Measurements from ENCODE around the gene ANKS4B. TPM values are rescaled to one million over a fixed set of nuclear protein-coding genes. Genes with fewer than 3 reads are reported as not detected.

Gene ANKS4B
- total and polyA plus RNA-seq, 2 experiments from 2014 or later, result not detected

DNA sequence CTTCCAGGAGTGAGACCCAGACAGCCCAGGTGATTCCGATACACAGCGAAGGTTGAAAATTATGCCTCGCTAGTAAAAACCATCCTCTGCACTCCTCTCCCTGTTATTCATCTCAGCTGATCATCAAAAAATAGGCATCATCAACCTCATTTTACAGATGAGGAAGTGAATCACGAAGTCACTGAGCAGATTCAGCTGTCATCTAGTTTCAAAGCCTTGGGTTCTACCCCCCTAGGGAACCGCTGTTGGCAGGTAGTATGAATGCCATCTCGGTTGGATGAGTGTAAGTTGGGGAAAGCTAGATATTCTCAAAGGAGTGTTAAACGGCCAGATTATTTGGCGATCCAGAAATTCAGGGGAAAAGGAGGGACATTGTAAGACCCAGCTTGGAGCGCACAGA, 42.6 kb downstream of the ANKS4B start:
- WGBS, 2 experiments (ENCODE audit: low coverage in 1 of 2, low lambda C conversion rate in 2 of 2, missing lambda C conversion rate in 2 of 2), result 74 to 80% methylated on average over 9 of the region's 9 CpGs
- no peak for DNase-seq
- H3K27ac ChIP-seq, result no peak overlapping the region
- no peaks in the 10 kb centered on the region for H3K9me3 ChIP-seq (ENCODE audit: low read depth)
- no peaks in the 10 kb centered on the region for H3K79me2 ChIP-seq (ENCODE audit: insufficient read depth)
- TF ChIP-seq EZH2phosphoT487 (IDR thresholded peaks at IDR 0.05; ENCODE audit: insufficient read depth, low read depth) (no peak), EZH2 (IDR thresholded peaks at IDR 0.05; ENCODE audit: insufficient read depth, poor library complexity, severe bottlenecking) (no peak)
- H3K4me2 ChIP-seq (ENCODE audit: unreplicated experiment), result no peak overlapping the region
- no peaks in the 10 kb centered on the region for H3K36me3 ChIP-seq (ENCODE audit: low read depth)
- in situ Hi-C loops (cut with MboI), result no loop called here
- H3K9me2 ChIP-seq (ENCODE audit: insufficient read depth), result no peaks in the 10 kb centered on the region
- H3K4me3 ChIP-seq, result no peak overlapping the region
- no peaks in the 10 kb centered on the region for H3K4me1 ChIP-seq (ENCODE audit: insufficient read depth)
- H4K20me1 ChIP-seq (ENCODE audit: insufficient read depth), result no peaks in the 10 kb centered on the region
- peaks cover 52% of the 10 kb centered on the region for H3K27me3 ChIP-seq (replicated peaks; ENCODE audit: insufficient read depth)
- no peak overlapping the region for H2AFZ ChIP-seq
- H3K9ac ChIP-seq, result no peak overlapping the region
- H3F3A ChIP-seq (ENCODE audit: insufficient read depth), result no peaks in the 10 kb centered on the region; the same call in 1 of the 2 replicates

DNA sequence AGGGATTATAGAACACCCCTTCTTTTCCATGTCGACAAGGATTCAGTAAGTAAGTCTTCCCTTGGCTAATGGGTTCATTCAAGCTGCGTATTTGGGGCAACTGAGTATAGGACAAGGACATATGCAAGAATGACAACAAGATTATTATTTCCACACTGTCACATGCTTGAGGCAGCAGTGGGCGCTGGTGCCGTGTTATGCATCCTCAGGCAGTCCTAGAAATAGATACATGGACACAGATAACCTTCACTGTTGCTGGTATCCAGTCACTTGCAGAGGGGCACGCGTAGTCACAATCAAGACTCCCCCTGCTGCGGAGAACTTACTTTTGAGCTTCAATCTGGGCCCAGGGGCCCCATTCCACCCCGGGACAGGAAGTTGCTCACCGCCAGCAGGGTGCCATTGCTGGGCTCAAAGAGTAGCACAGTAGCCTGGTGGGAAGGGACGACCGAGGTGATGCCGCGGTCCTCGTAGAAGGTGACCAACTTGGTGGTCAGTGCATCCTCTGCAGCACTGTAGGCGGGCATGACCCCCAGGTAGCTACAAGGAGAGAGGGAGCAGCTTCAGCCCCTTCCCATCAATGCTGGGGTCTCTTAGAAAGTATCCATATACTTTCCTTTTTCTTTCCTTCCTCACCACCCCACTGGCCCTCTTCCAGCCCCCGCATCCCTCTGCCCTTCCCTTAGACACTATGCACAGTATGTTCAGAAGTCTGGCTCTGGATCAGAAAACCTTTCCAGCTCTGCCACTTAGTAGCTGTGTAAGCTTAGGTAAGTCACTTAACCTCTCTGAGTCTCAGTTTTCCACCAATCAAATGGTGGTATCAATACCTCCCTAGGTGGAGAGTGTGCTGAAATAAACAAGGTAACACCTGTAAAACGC, 43.8 kb downstream of the ANKS4B start:
- Histone ChIP-seq H3K79me2 (ENCODE audit: insufficient read depth) (no peaks in the 10 kb centered on the region), H4K20me1 (ENCODE audit: insufficient read depth) (no peaks in the 10 kb centered on the region), H3K9ac (no peak overlapping the region), H3K27ac (no peak overlapping the region), H3K4me1 (ENCODE audit: insufficient read depth) (no peaks in the 10 kb centered on the region), H2AFZ (no peak overlapping the region), H3K9me3 (ENCODE audit: low read depth) (no peaks in the 10 kb centered on the region), H3F3A (ENCODE audit: insufficient read depth) (no peaks in the 10 kb centered on the region; the same call in 1 of the 2 replicates), H3K9me2 (ENCODE audit: insufficient read depth) (no peaks in the 10 kb centered on the region), H3K36me3 (ENCODE audit: low read depth) (no peaks in the 10 kb centered on the region), H3K4me2 (ENCODE audit: unreplicated experiment) (no peak overlapping the region), H3K4me3 (no peak overlapping the region), H3K27me3 (replicated peaks; ENCODE audit: insufficient read depth) (peaks cover 48% of the 10 kb centered on the region)
- no peak for DNase-seq
- 78 to 79% methylated on average over 17 of the region's 17 CpGs for WGBS, 2 experiments (ENCODE audit: low coverage in 1 of 2, low lambda C conversion rate in 2 of 2, missing lambda C conversion rate in 2 of 2)
- in situ Hi-C loops (cut with MboI), result no loop called here
- TF ChIP-seq EZH2phosphoT487 (IDR thresholded peaks at IDR 0.05; ENCODE audit: insufficient read depth, low read depth), result no peak
- no peak for TF ChIP-seq EZH2 (IDR thresholded peaks at IDR 0.05; ENCODE audit: insufficient read depth, poor library complexity, severe bottlenecking)

DNA sequence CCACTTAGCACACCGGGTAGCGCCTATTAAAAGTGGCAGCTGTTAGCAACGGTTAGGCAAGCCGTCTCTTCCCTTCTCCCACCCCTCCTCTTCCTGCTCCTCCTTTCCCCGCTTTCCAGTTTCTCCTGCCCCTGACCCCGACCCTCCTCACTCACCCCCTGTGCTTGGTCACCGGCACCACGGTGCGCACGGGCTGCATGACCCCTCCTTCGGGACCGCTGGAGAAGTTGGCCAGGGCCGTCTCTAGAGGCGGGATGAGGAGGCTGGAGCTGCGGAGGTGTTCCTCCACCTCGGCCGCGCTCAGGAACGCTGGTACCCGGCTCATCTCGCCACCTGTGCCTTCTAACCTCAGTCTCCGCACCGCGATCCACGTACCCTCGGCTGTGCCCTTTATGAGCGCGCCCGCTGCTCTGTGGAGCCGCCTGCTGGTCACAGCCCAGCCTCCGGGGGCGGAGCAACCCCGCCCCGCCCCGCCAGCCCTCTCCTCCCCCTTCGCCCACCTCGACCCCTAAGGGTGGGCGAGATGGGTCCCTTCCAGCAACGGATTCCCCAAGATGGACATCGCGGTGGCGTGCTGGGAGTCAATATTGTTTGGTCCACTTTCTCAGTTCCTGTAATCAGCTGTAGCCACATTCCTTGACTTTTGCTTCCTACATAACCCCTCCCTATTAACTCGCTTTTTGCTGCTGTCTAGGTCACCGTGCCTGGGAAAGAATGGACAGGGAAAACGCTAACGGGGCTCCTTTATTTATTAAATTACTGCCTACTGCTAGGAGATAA, 44.6 kb downstream of the ANKS4B start, which contains the start of gene CRYM:
TSS of gene CRYM (minus strand) at position 364 of the 780 bp plus-strand sequence. CDS start at position 325, 39 bp downstream.
- Histone ChIP-seq H3K27ac (no peak within 1 kb of the TSS), H3K9me3 (ENCODE audit: low read depth) (no peaks in the 10 kb centered on the region), H3K4me3 (peak within 1 kb of the TSS; percentile 57), H4K20me1 (ENCODE audit: insufficient read depth) (no peaks in the 10 kb centered on the region), H3K9ac (no peak within 1 kb of the TSS), H2AFZ (peak within 1 kb of the TSS; percentile 72), H3K27me3 (replicated peaks; ENCODE audit: insufficient read depth) (peaks cover 46% of the 10 kb centered on the region), H3F3A (ENCODE audit: insufficient read depth) (no peaks in the 10 kb centered on the region; the same call in 1 of the 2 replicates), H3K79me2 (ENCODE audit: insufficient read depth) (no peaks in the 10 kb centered on the region), H3K36me3 (ENCODE audit: low read depth) (no peaks in the 10 kb centered on the region), H3K4me1 (ENCODE audit: insufficient read depth) (no peaks in the 10 kb centered on the region), H3K4me2 (ENCODE audit: unreplicated experiment) (peak within 1 kb of the TSS; percentile 54), H3K9me2 (ENCODE audit: insufficient read depth) (no peaks in the 10 kb centered on the region)
- DNase-seq, result peak; percentile 68
- no peak for TF ChIP-seq EZH2phosphoT487 (IDR thresholded peaks at IDR 0.05; ENCODE audit: insufficient read depth, low read depth)
- TF ChIP-seq EZH2 (IDR thresholded peaks at IDR 0.05; ENCODE audit: insufficient read depth, poor library complexity, severe bottlenecking), result peak; percentile 63
- WGBS, 2 experiments (ENCODE audit: low coverage in 1 of 2, low lambda C conversion rate in 2 of 2, missing lambda C conversion rate in 2 of 2), result 4 to 5% methylated on average over 30 to 44 of the region's 46 CpGs
- in situ Hi-C loops (cut with MboI), result no loop called here

DNA sequence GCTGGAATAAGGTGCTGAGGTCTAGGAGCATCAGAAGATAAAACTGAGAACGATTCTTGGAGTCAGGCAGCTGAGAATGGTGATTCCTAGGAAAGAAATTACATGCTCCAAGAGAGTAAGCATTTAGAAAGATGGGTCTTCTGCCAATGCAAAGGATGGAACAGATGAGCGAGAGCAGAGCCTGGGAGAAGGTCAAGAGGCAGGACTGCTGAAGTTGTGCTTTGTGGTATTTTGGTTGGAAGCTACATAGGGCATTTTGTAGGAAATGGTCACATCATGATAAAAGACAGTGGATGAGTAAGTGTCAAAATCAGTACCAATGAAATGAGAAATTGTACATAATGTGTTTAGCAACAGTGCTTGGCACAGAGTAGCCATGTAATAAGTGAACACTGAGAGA, 46.0 kb downstream of the ANKS4B start:
- peaks cover 45% of the 10 kb centered on the region for H3K27me3 ChIP-seq (replicated peaks; ENCODE audit: insufficient read depth)
- peak; percentile 36 for DNase-seq
- no peaks in the 10 kb centered on the region for H3K36me3 ChIP-seq (ENCODE audit: low read depth)
- H4K20me1 ChIP-seq (ENCODE audit: insufficient read depth), result no peaks in the 10 kb centered on the region
- in situ Hi-C loops (cut with MboI), result no loop called here
- 0 to 8% methylated on average over 2 of the region's 2 CpGs for WGBS, 2 experiments (ENCODE audit: low coverage in 1 of 2, low lambda C conversion rate in 2 of 2, missing lambda C conversion rate in 2 of 2)
- TF ChIP-seq EZH2 (IDR thresholded peaks at IDR 0.05; ENCODE audit: insufficient read depth, poor library complexity, severe bottlenecking), result no peak
- TF ChIP-seq EZH2phosphoT487 (IDR thresholded peaks at IDR 0.05; ENCODE audit: insufficient read depth, low read depth), result no peak
- no peak overlapping the region for H3K9ac ChIP-seq
- H3K4me1 ChIP-seq (ENCODE audit: insufficient read depth), result no peaks in the 10 kb centered on the region
- no peak overlapping the region for H3K4me2 ChIP-seq (ENCODE audit: unreplicated experiment)
- no peaks in the 10 kb centered on the region for H3K9me2 ChIP-seq (ENCODE audit: insufficient read depth)
- no peaks in the 10 kb centered on the region for H3K9me3 ChIP-seq (ENCODE audit: low read depth)
- H3K27ac ChIP-seq, result no peak overlapping the region
- no peak overlapping the region for H2AFZ ChIP-seq
- H3K4me3 ChIP-seq, result no peak overlapping the region
- no peaks in the 10 kb centered on the region; the same call in 1 of the 2 replicates for H3F3A ChIP-seq (ENCODE audit: insufficient read depth)
- H3K79me2 ChIP-seq (ENCODE audit: insufficient read depth), result no peaks in the 10 kb centered on the region
